ENCODE data around the gene PAOX. TPM values are rescaled to one million over a fixed set of nuclear protein-coding genes. Genes with fewer than 3 reads are reported as not detected.

Gene PAOX
- total and polyA plus RNA-seq, 4 donors, result 4.4 to 7.0 (median 6.6) TPM

DNA sequence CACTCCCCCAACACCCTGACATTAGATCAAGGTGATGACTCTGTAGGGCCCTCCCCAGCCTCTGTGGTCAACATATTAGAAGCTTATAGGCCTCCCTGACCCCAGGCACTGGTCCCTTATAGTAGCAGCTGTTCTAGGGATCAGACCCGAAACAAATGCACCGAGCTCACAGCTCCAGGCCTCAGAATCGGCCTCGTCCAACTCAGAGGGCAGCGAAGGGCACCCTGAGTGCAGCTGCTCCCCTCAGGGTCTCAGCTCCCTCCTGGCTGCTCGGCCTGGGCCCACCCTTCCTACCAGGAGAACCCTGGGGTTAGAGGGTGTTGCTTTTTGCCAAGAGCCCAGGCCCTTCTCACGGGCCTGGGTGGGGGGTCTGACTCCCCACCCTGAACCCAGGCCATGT lies 10.9 kb upstream of the PAOX start:
- DNase-seq, result no peak
- H3K9ac ChIP-seq (ENCODE audit: insufficient read depth in 1 of 2, low read length in 2 of 2), result no peak overlapping the region
- WGBS, 2 donors, result 93 to 95% methylated on average over 7 of the region's 7 CpGs
- no peak overlapping the region for H3K4me3 ChIP-seq
- no peak for TF ChIP-seq CTCF (IDR thresholded peaks at IDR 0.05; ENCODE audit: control extremely low read depth, extremely low read depth)
- H3K9me3 ChIP-seq (ENCODE audit: control insufficient read depth in 4 of 4, insufficient read depth in 3 of 4, low read length in 3 of 4), result no peaks in the 10 kb centered on the region
- H3K27ac ChIP-seq (ENCODE audit: low read depth in 1 of 2, low read length in 1 of 2), result no peak overlapping the region
- no peak for ATAC-seq (ENCODE audit: insufficient read depth, low FRiP score)
- peaks cover 4 to 51% (median 28%) of the 10 kb centered on the region in 4 donors for H3K36me3 ChIP-seq (ENCODE audit: control insufficient read depth in 4 of 4, insufficient read depth in 4 of 4, low read length in 4 of 4)
- H3K4me1 ChIP-seq (ENCODE audit: control insufficient read depth in 5 of 5, insufficient read depth in 5 of 5, low read length in 5 of 5), result peaks cover 0 to 6% (median 0%) of the 10 kb centered on the region in 5 donors
- H3K27me3 ChIP-seq (ENCODE audit: control insufficient read depth in 3 of 3, insufficient read depth in 3 of 3, low read length in 2 of 3), result no peaks in the 10 kb centered on the region

- H3K9ac ChIP-seq (ENCODE audit: insufficient read depth in 1 of 2, low read length in 2 of 2), result no peak overlapping the region
- ATAC-seq (ENCODE audit: insufficient read depth, low FRiP score), result no peak
- no peaks in the 10 kb centered on the region for H3K9me3 ChIP-seq (ENCODE audit: control insufficient read depth in 4 of 4, insufficient read depth in 3 of 4, low read length in 3 of 4)
- H3K27ac ChIP-seq (ENCODE audit: low read depth in 1 of 2, low read length in 1 of 2), result no peak overlapping the region
- no peak for DNase-seq
- H3K27me3 ChIP-seq (ENCODE audit: control insufficient read depth in 3 of 3, insufficient read depth in 3 of 3, low read length in 2 of 3), result no peaks in the 10 kb centered on the region
- TF ChIP-seq CTCF (IDR thresholded peaks at IDR 0.05; ENCODE audit: control extremely low read depth, extremely low read depth), result no peak
- H3K4me3 ChIP-seq, result no peak overlapping the region
- WGBS, 2 donors, result 91 to 93% methylated on average over 24 of the region's 24 CpGs
- peaks cover 0 to 6% (median 0%) of the 10 kb centered on the region in 5 donors for H3K4me1 ChIP-seq (ENCODE audit: control insufficient read depth in 5 of 5, insufficient read depth in 5 of 5, low read length in 5 of 5)
- peaks cover 4 to 45% (median 22%) of the 10 kb centered on the region in 4 donors for H3K36me3 ChIP-seq (ENCODE audit: control insufficient read depth in 4 of 4, insufficient read depth in 4 of 4, low read length in 4 of 4)
Observed at GRCh38 chr10:133370030-133370786, 8.9 kb upstream of the PAOX start.

DNA sequence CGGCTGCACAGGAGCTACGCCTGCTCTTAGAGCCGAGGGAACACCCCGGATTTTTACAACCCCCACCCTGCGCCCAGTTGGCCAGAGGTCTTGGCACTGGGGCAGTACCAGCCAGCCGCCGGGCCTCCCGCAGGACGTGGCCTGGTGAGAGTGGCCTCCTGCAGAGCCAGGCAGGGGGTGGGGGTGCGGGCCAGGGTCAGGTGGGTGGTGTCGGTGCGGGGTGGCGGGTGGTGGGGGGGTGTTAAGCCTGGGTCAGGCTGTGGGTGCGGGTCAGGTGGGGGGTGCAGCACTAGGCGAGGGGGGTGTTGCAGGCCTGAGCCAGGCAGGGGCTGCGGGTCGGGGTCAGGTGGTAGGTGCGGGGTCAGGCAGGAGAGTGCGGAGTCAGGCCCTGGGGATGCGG lies 6.6 kb upstream of the PAOX start:
- no peak for TF ChIP-seq CTCF (IDR thresholded peaks at IDR 0.05; ENCODE audit: control extremely low read depth, extremely low read depth)
- no peak overlapping the region for H3K4me3 ChIP-seq
- peaks cover 0 to 27% (median 16%) of the 10 kb centered on the region in 4 donors for H3K36me3 ChIP-seq (ENCODE audit: control insufficient read depth in 4 of 4, insufficient read depth in 4 of 4, low read length in 4 of 4)
- no peak overlapping the region for H3K9ac ChIP-seq (ENCODE audit: insufficient read depth in 1 of 2, low read length in 2 of 2)
- no peaks in the 10 kb centered on the region for H3K27me3 ChIP-seq (ENCODE audit: control insufficient read depth in 3 of 3, insufficient read depth in 3 of 3, low read length in 2 of 3)
- H3K27ac ChIP-seq (ENCODE audit: low read depth in 1 of 2, low read length in 1 of 2), result no peak overlapping the region
- DNase-seq (no peak), ATAC-seq (ENCODE audit: insufficient read depth, low FRiP score) (no peak)
- 38 to 51% methylated on average over 19 to 20 of the region's 20 CpGs for WGBS, 2 donors
- H3K4me1 ChIP-seq (ENCODE audit: control insufficient read depth in 5 of 5, insufficient read depth in 5 of 5, low read length in 5 of 5), result peaks cover 0 to 6% (median 0%) of the 10 kb centered on the region in 5 donors
- no peaks in the 10 kb centered on the region for H3K9me3 ChIP-seq (ENCODE audit: control insufficient read depth in 4 of 4, insufficient read depth in 3 of 4, low read length in 3 of 4)

All from lung (tissue), 12 donors.